Activated B cell treated with CpG ODN at 0.5 μM for 24 hours (primary cell): Measurements from ENCODE around the gene COG5. TPM values are rescaled to one million over a fixed set of nuclear protein-coding genes. Genes with fewer than 3 reads are reported as not detected.

Experiments
- ATAC-seq: fragments of 200-7000 bp; cut with Tn5 transposase; one replicate; pipeline ENCODE4 v1.10.0; 2021; ENCODE audit warnings: low read depth, mild to moderate bottlenecking, moderate library complexity
- CTCF ChIA-PET: fragments of 350-600 bp; sonication (Branson Sonifier 250); formaldehyde crosslinking; loops from one replicate; lab custom pipeline; 2021; ENCODE audit warnings: antibody characterized with exemption; lab: Charles Lee
- POLR2A ChIA-PET: fragments of 350-600 bp; sonication (Branson Sonifier 250); formaldehyde crosslinking; loops from one replicate; lab custom pipeline; 2021; ENCODE audit warnings: antibody characterized with exemption; lab: Charles Lee
- DNase-seq: peaks from one replicate; pipeline ENCODE4 v3.0.0; 2022
- H3K27ac Mint-ChIP-seq: one replicate; pipeline ENCODE4 v1.8.0; 2020; ENCODE audit warnings: mixed read lengths
- H3K27me3 Mint-ChIP-seq: one replicate; pipeline ENCODE4 v1.8.0; 2021; ENCODE audit warnings: mixed read lengths
- H3K36me3 Mint-ChIP-seq: one replicate; pipeline ENCODE4 v1.8.0; 2021; ENCODE audit warnings: low read depth, mixed read lengths
- H3K4me1 Mint-ChIP-seq: one replicate; pipeline ENCODE4 v1.8.0; 2021; ENCODE audit warnings: mixed read lengths
- H3K4me3 Mint-ChIP-seq: one replicate; pipeline ENCODE4 v1.8.0; 2020; ENCODE audit warnings: mild to moderate bottlenecking, mixed read lengths
- H3K9me3 Mint-ChIP-seq: one replicate; pipeline ENCODE4 v1.8.0; 2020; ENCODE audit warnings: mixed read lengths
- intact Hi-C: fragments of 100-400 bp; cut with micrococcal nuclease; formaldehyde crosslinking; loops from one replicate; pipeline ENCODE4 v1.15.1; 2024
- total RNA-seq: library from RNA; stranded (reverse); gene quantifications from 2 replicates; pipeline ENCODE4 v1.2.3, GENCODE V29; 2022
- TF ChIP-seq, protein P1 (sequence below): fragments of 200-600 bp; IDR thresholded peaks from one replicate; pipeline ENCODE4 v1.8.0; 2022; ENCODE audit warnings: antibody characterized with exemption, mild to moderate bottlenecking

COG5 gene
- total RNA-seq, 1 donor from 2014 or later = 47.0 TPM

DNA sequence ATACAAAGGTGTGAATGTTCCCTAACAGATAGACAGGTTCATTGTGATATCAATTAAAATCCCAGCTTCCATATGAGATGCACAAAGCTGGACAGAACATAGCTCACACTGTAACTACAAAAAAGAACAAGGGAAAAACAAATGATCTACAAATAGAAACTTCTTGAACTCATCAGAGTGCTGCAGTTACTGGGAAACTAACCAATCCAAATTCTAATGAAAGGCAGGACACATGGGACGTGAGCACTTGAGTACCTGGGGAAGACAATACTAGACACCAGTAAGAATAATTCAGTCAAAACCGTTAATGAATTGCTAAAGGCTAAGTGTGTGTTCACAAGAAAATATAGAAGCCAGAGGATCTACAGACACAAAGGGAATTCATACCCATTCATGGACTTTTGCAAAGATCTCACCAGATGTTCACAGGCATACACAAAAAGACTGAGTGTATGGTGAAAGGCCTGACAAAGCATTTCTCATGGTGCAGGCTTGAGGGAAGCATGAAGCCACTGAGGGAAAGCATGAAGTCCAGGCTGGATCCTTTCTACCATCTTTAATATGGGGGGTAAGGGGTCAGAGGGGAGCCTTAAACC is 101.7 kb downstream of the COG5 start:
- no peaks in the 10 kb centered on the region for H3K27me3 Mint-ChIP-seq
- DNase-seq (no peak), ATAC-seq (no peak)
- TF ChIP-seq, protein P1, sequence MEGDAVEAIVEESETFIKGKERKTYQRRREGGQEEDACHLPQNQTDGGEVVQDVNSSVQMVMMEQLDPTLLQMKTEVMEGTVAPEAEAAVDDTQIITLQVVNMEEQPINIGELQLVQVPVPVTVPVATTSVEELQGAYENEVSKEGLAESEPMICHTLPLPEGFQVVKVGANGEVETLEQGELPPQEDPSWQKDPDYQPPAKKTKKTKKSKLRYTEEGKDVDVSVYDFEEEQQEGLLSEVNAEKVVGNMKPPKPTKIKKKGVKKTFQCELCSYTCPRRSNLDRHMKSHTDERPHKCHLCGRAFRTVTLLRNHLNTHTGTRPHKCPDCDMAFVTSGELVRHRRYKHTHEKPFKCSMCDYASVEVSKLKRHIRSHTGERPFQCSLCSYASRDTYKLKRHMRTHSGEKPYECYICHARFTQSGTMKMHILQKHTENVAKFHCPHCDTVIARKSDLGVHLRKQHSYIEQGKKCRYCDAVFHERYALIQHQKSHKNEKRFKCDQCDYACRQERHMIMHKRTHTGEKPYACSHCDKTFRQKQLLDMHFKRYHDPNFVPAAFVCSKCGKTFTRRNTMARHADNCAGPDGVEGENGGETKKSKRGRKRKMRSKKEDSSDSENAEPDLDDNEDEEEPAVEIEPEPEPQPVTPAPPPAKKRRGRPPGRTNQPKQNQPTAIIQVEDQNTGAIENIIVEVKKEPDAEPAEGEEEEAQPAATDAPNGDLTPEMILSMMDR = no peak
- ChIA-PET POLR2A (no interaction called here), CTCF (interaction anchor here (3.8 kb wide), 1 partner anchor 264 kb away, joined by 93 read pairs; no protein-coding TSS in a partner anchor)
- intact Hi-C loops = loop anchor here (5.0 kb wide), 3 partner anchors 280 to 685 kb away; partner anchors contain the start of gene CBLL1
- peaks cover 17% of the 10 kb centered on the region for H3K36me3 Mint-ChIP-seq
- H3K27ac Mint-ChIP-seq = no peak overlapping the region
- H3K4me1 Mint-ChIP-seq = no peaks in the 10 kb centered on the region
- H3K4me3 Mint-ChIP-seq = no peak overlapping the region
- no peaks in the 10 kb centered on the region for H3K9me3 Mint-ChIP-seq

DNA sequence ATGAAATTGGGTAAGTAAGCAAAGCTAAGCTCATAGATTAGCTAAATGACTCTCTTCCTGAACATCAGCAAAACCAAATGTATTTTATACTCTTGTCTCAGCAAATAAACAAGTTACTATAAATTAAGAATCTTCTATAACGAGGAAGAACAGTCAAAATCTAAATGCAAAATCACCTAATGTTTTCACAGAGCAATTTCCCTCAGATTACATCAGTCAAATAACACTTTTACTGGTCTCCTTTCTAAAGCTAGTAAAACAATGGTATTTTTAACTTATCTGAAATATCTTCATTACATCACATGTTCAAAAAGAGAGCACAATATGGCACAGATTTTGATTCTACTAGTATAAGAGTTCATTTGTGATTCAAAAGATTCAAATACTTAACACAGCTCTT is 110.3 kb downstream of the COG5 start:
- TF ChIP-seq, protein P1 = no peak
- no peak overlapping the region for H3K27ac Mint-ChIP-seq
- H3K4me1 Mint-ChIP-seq = peaks cover 10% of the 10 kb centered on the region
- peaks cover 39% of the 10 kb centered on the region for H3K36me3 Mint-ChIP-seq
- ATAC-seq (no peak), DNase-seq (no peak)
- H3K4me3 Mint-ChIP-seq = no peak overlapping the region
- POLR2A ChIA-PET = no interaction called here
- no peaks in the 10 kb centered on the region for H3K9me3 Mint-ChIP-seq
- H3K27me3 Mint-ChIP-seq = no peaks in the 10 kb centered on the region
- CTCF ChIA-PET = interaction anchor here (1.4 kb wide), 1 partner anchor 9 kb away, joined by 3 read pairs; no protein-coding TSS in a partner anchor
- intact Hi-C loops = no loop called here

- ATAC-seq (no peak), DNase-seq (no peak)
- peaks cover 31% of the 10 kb centered on the region for H3K36me3 Mint-ChIP-seq
- ChIA-PET CTCF (no interaction called here), POLR2A (no interaction called here)
- H3K27ac Mint-ChIP-seq = no peak overlapping the region
- H3K9me3 Mint-ChIP-seq = no peaks in the 10 kb centered on the region
- H3K4me3 Mint-ChIP-seq = no peak overlapping the region
- intact Hi-C loops = no loop called here
- no peaks in the 10 kb centered on the region for H3K27me3 Mint-ChIP-seq
- TF ChIP-seq, protein P1 = no peak
- peaks cover 10% of the 10 kb centered on the region for H3K4me1 Mint-ChIP-seq
Observed at GRCh38 chr7:107450970-107451369, 112.8 kb downstream of the COG5 start.

- peaks cover 10% of the 10 kb centered on the region for H3K4me1 Mint-ChIP-seq
- no peaks in the 10 kb centered on the region for H3K9me3 Mint-ChIP-seq
- ATAC-seq (no peak), DNase-seq (no peak)
- H3K4me3 Mint-ChIP-seq = no peak overlapping the region
- H3K27me3 Mint-ChIP-seq = no peaks in the 10 kb centered on the region
- intact Hi-C loops = no loop called here
- ChIA-PET POLR2A (no interaction called here), CTCF (no interaction called here)
- H3K36me3 Mint-ChIP-seq = peaks cover 39% of the 10 kb centered on the region
- H3K27ac Mint-ChIP-seq = no peak overlapping the region
- TF ChIP-seq, protein P1 = no peak
Observed at GRCh38 chr7:107446988-107447387, 116.7 kb downstream of the COG5 start.

- TF ChIP-seq, protein P1 = no peak
- ATAC-seq = no peak
- H3K4me3 Mint-ChIP-seq = no peak overlapping the region
- no peak overlapping the region for H3K27ac Mint-ChIP-seq
- ChIA-PET POLR2A (no interaction called here), CTCF (no interaction called here)
- intact Hi-C loops = no loop called here
- H3K27me3 Mint-ChIP-seq = no peaks in the 10 kb centered on the region
- H3K36me3 Mint-ChIP-seq = peaks cover 40% of the 10 kb centered on the region
- H3K4me1 Mint-ChIP-seq = peaks cover 10% of the 10 kb centered on the region
- no peak for DNase-seq
- H3K9me3 Mint-ChIP-seq = no peaks in the 10 kb centered on the region
Observed at GRCh38 chr7:107446531-107446930, 117.2 kb downstream of the COG5 start.
